Keratinocyte (primary cell): Measurements from ENCODE around the gene NYAP2.

ENCODE experiments used
- CTCF ChIP-seq, 3 experiments: IDR thresholded peaks in 1 of 3; conservative IDR thresholded peaks in 1 of 3; optimal IDR thresholded peaks in 1 of 3; 2 replicates in 2 of 3; 3 replicates in 1 of 3; pipeline versions ENCODE3 to v1.5.1; 2011; ENCODE audit warnings: low read length in 3 of 3, mild to moderate bottlenecking in 3 of 3, moderate library complexity in 2 of 3, control low read depth in 1 of 3, inconsistent platforms in 1 of 3; ENCODE audit not compliant: insufficient read depth in 2 of 3; ENCODE audit errors: extremely low read depth in 1 of 3
- EZH2 ChIP-seq: IDR thresholded peaks from one replicate; pipeline ENCODE4 v1.6.1; 2012; ENCODE audit warnings: inconsistent platforms, mild to moderate bottlenecking, low read length, moderate library complexity

GRCh38 chr2:225496568-225496967 lies 97.1 kb downstream of the NYAP2 start:
- TF ChIP-seq CTCF (optimal IDR thresholded peaks at IDR 0.05 in 1 of 3, IDR thresholded peaks at IDR 0.05 in 1 of 3, conservative IDR thresholded peaks at IDR 0.05 in 1 of 3; ENCODE audit: extremely low read depth in 1 of 3, insufficient read depth in 2 of 3, low read length in 3 of 3), result no peak
- TF ChIP-seq EZH2, result no peak
